ENCODE results near the gene PUS7. TPM values are rescaled to one million over a fixed set of nuclear protein-coding genes. Genes with fewer than 3 reads are reported as not detected.

PUS7 gene
- total and polyA plus RNA-seq, 2 of the 8 experiments (the other 6 are each of a cell fraction or from before 2014, with no cell fraction given) = 18.9 to 65.2 TPM

DNA sequence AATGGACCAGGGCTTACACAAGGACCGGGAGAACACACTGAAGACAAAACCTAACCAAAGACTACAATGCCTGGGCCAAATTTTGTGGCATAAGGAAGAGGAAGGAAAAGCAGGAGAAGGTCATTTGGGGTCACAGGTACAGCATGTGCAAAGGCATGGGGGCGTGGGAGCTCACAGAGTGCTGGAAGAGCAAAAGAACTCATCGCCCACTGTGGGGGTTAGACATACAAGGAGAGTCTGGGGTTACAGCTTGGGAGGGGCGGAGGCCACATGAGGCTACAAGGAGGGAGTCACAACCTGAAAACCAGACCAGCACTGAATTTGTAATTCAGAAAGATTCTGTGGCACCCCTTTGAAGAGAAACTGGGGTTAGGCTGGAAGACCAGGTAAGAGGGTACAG is 9.7 kb downstream of the PUS7 start:
- Histone ChIP-seq H3K79me1 (ENCODE audit: low read depth, low read length) (peaks cover 10% of the 10 kb centered on the region), H3K4me1 (replicated peaks in 1 of 4; ENCODE audit: control insufficient read depth in 3 of 4, insufficient read depth in 4 of 4, low read length in 3 of 4) (no peaks in the 10 kb centered on the region), H2AFZ (ENCODE audit: low read length) (no peak overlapping the region), H3K18ac (ENCODE audit: extremely low read depth, low read length) (no peak overlapping the region), H3K4me2 (ENCODE audit: insufficient read depth in 1 of 2, low read depth in 2 of 2, low read length in 2 of 2) (no peak overlapping the region), H4K20me1 (replicated peaks in 1 of 2; ENCODE audit: control insufficient read depth in 1 of 2, insufficient read depth in 2 of 2, low read length in 2 of 2) (peaks cover 7 to 10% of the 10 kb centered on the region in 2 experiments), H2BK5ac (ENCODE audit: low read depth, low read length) (no peak overlapping the region), H3K36me3 (ENCODE audit: control insufficient read depth in 2 of 4, insufficient read depth in 4 of 4, low read length in 3 of 4) (peaks cover 0 to 14% (median 9%) of the 10 kb centered on the region in 4 experiments; a peak in 6 of 8 replicates), H3K23ac (ENCODE audit: insufficient read length) (no peak overlapping the region), H3K9ac (replicated peaks in 1 of 4; ENCODE audit: extremely low read depth in 1 of 4, low read depth in 3 of 4, low read length in 3 of 4) (no peak overlapping the region), H2BK12ac (ENCODE audit: low read depth, low read length) (no peak overlapping the region), H3K14ac (ENCODE audit: insufficient read length) (no peak overlapping the region), H3K23me2 (ENCODE audit: low read depth, low read length) (no peaks in the 10 kb centered on the region; the same call in 1 of the 2 replicates), H2AK5ac (ENCODE audit: low read depth, low read length) (no peak overlapping the region), H3K4me3 (ENCODE audit: extremely low read depth in 1 of 4, insufficient read depth in 2 of 4, low read depth in 3 of 4, low read length in 4 of 4) (no peak overlapping the region), H2BK15ac (ENCODE audit: low read length) (no peak overlapping the region), H4K8ac (ENCODE audit: extremely low read depth, insufficient read depth, low read length) (no peak overlapping the region), H4K91ac (replicated peaks; ENCODE audit: insufficient read length, low read length) (no peak overlapping the region), H3K79me2 (ENCODE audit: control insufficient read depth in 1 of 2, insufficient read depth in 2 of 2, low read length in 2 of 2) (peaks cover 14 to 75% of the 10 kb centered on the region in 2 experiments), H4K5ac (ENCODE audit: insufficient read length, low read depth, low read length) (no peak overlapping the region), H2BK120ac (replicated peaks; ENCODE audit: low read depth, low read length) (no peak overlapping the region), H2BK20ac (ENCODE audit: low read length) (no peak overlapping the region), H3K27ac (ENCODE audit: low read depth, low read length) (no peak overlapping the region), H3K9me3 (ENCODE audit: insufficient read depth in 2 of 2, low read depth in 1 of 2, low read length in 1 of 2) (no peaks in the 10 kb centered on the region), H3K27me3 (replicated peaks in 1 of 4; ENCODE audit: control insufficient read depth in 3 of 4, extremely low read depth in 1 of 4, insufficient read depth in 3 of 4, low read length in 3 of 4) (no peaks in the 10 kb centered on the region), H3K4ac (replicated peaks; ENCODE audit: insufficient read length, low read depth, low read length) (no peak overlapping the region), H3K56ac (replicated peaks; ENCODE audit: insufficient read length, low read depth, low read length) (no peak overlapping the region)
- ChIA-PET CTCF (ENCODE audit: partially characterized antibody) (interaction anchor here (0.8 to 1.3 kb wide), 2 partner anchors 19 to 144 kb away, joined by 3 to 4 read pairs; partner anchors contain the start of gene RINT1), POLR2A (ENCODE audit: partially characterized antibody) (interaction anchor here (1.0 to 2.9 kb wide), 4 partner anchors 8 to 19 kb away, joined by 3 to 7 read pairs (median 4); partner anchors contain the start of gene RINT1)
- FAIRE-seq (no peak), DNase-seq (ENCODE audit: low read depth in 1 of 2, low spot score in 2 of 2) (no peak)
- WGBS, 2 experiments (ENCODE audit: extremely low coverage in 1 of 2, insufficient coverage in 1 of 2, insufficient read length in 1 of 2, insufficient replicate concordance in 2 of 2, low coverage in 1 of 2, low lambda C conversion rate in 2 of 2, missing lambda C conversion rate in 1 of 2) = 84% methylated on average over 4 of the region's 4 CpGs; no CpG with 5 or more reads in 1 of the 2 experiments
- TF ChIP-seq TAF1 (IDR thresholded peaks at IDR 0.05; ENCODE audit: low read depth, low read length) (no peak), GABPA (IDR thresholded peaks at IDR 0.05; ENCODE audit: borderline replicate concordance, insufficient read depth, low read length) (no peak), RBBP5 (IDR thresholded peaks at IDR 0.05; ENCODE audit: borderline replicate concordance, low read depth, low read length) (no peak), ASH2L (IDR thresholded peaks at IDR 0.05; ENCODE audit: low read length) (no peak), SRF (IDR thresholded peaks at IDR 0.05; ENCODE audit: low read depth, low read length) (no peak), POU5F1 (IDR thresholded peaks at IDR 0.05; ENCODE audit: low read depth, low read length) (no peak)
